Gastroesophageal sphincter (tissue), 4 donors: ENCODE results near the gene GANAB. TPM values are rescaled to one million over a fixed set of nuclear protein-coding genes. Genes with fewer than 3 reads are reported as not detected.

Experiments used
- ATAC-seq: fragments of 150-250 bp; one replicate; pipeline ENCODE4 v1.9.1; 2016; ENCODE audit warnings: mild to moderate bottlenecking, moderate library complexity
- H3K27ac ChIP-seq, 4 donors: fragments of 200-600 bp; sonication (generic) in 3 of 4; 1 replicate in 3 of 4; 2 replicates in 1 of 4; pipeline ENCODE4 v1.5.1; 2016 to 2019
- H3K27me3 ChIP-seq: fragments of 200-600 bp; sonication (generic); one replicate; pipeline ENCODE4 v1.5.1; 2019
- H3K36me3 ChIP-seq, 2 donors: fragments of 200-600 bp; sonication (generic); one replicate each; pipeline ENCODE4 v1.5.1; 2019; ENCODE audit warnings: control low read depth in 1 of 2
- H3K4me1 ChIP-seq, 3 donors: fragments of 200-600 bp; sonication (generic); 1 replicate in 2 of 3; 2 replicates in 1 of 3; pipeline ENCODE4 v1.5.1; 2016 to 2019; ENCODE audit warnings: control low read depth in 2 of 3
- H3K4me3 ChIP-seq, 2 donors: fragments of 200-600 bp; sonication (generic); one replicate each; pipeline ENCODE4 v1.5.1; 2019; ENCODE audit warnings: mild to moderate bottlenecking in 1 of 2, moderate library complexity in 1 of 2
- H3K9me3 ChIP-seq, 3 donors: fragments of 200-600 bp; sonication (generic); one replicate each; pipeline ENCODE4 v1.5.1; 2017 to 2019; ENCODE audit warnings: control low read depth in 2 of 3
- CTCF ChIP-seq, 4 experiments: fragments of 200-600 bp in 2 of 4; fragments of 450-650 bp in 2 of 4; sonication (generic) in 1 of 4; IDR thresholded peaks; one replicate each; pipeline ENCODE4 v1.5.1; 2017 to 2019; ENCODE audit warnings: antibody characterized with exemption in 4 of 4, mild to moderate bottlenecking in 2 of 4, moderate library complexity in 2 of 4
- EP300 ChIP-seq: sonication (generic); formaldehyde crosslinking; IDR thresholded peaks from one replicate; pipeline ENCODE4 v1.6.1; 2017; ENCODE audit warnings: antibody characterized with exemption, mild to moderate bottlenecking
- POLR2A ChIP-seq, 2 donors: fragments of 450-650 bp; IDR thresholded peaks; one replicate each; pipeline ENCODE4 v1.6.1; 2017; ENCODE audit warnings: antibody characterized with exemption in 2 of 2, mild to moderate bottlenecking in 2 of 2, moderate library complexity in 1 of 2
- POLR2AphosphoS5 ChIP-seq: sonication (generic); formaldehyde crosslinking; IDR thresholded peaks from one replicate; pipeline ENCODE4 v1.6.1; 2017; ENCODE audit warnings: antibody characterized with exemption
- WGBS, 2 donors: methylation state at CpG; one replicate each; pipeline ENCODE4 v1.1.5; 2018; ENCODE audit warnings: low coverage in 1 of 2; 5-methylcytosine and 5-hydroxymethylcytosine counted together
- small RNA-seq, 4 donors: library from RNA; depleted of rRNA; stranded (forward); fragments of <200 nt; gene quantifications; one replicate each; pipeline ENCODE3, GENCODE V24; 2016
- total RNA-seq, 4 donors: library from RNA; depleted of rRNA; stranded (reverse); fragments of >200 nt; gene quantifications; one replicate each; pipeline ENCODE4 v1.1.0, GENCODE V29; 2016

Gene GANAB
- total RNA-seq, 4 donors from 2014 or later: 87.8 to 151 (median 134) TPM

DNA sequence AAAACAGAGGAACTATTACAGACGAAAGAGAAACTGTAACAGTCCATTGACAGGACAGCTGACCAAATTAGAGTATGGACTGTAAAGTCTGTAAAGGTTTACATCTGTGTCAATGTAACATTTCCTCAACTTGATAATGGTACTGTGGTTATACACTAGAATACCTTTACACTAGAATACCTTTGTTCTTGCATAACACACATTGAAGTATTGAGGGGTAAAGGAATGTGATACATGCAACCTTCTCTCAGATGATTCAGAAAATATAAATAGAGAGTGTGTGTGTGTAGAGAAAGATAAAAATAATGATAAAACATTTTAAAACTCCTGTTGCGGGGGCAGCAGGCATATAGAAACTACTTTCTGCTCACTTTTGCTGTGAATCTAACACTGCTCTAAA lies 67.2 kb downstream of the GANAB start:
- Histone ChIP-seq H3K9me3 (no peaks in the 10 kb centered on the region), H3K4me1 (peaks cover 0 to 27% (median 13%) of the 10 kb centered on the region in 3 donors), H3K4me3 (no peak overlapping the region), H3K36me3 (peaks cover 0 to 80% of the 10 kb centered on the region in 2 donors), H3K27ac (no peak overlapping the region), H3K27me3 (no peaks in the 10 kb centered on the region)
- no peak for ATAC-seq
- WGBS, 2 donors: 90 to 92% methylated on average over 2 of the region's 2 CpGs
- TF ChIP-seq EP300 (no peak), POLR2A (IDR thresholded peaks at IDR 0.05) (no peak), CTCF (IDR thresholded peaks at IDR 0.05) (no peak), POLR2AphosphoS5 (no peak)

DNA sequence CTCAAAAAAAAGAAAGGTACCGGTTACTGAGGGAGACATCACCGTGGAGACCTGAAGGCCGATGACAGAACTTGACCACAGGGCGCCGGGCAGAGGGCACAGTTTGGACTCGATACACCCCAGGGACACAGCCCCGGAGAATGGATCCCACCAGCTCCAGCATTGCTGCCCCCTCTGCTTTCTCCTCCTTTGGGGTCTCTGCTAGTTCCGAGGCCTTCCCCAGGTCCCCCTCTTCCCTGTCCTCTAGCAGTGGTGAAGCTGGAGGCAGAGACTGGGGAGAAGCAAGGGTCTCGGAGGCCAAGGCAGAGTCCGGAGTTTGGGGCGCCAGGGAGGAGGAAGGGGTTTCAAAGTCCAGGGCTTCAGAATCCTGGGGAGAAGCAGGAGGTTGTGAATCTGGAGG lies 67.9 kb downstream of the GANAB start:
- H3K27ac ChIP-seq: peak overlapping the region in 1 of 4 donors; percentile 94
- TF ChIP-seq EP300: no peak
- H3K36me3 ChIP-seq: peaks cover 0 to 75% of the 10 kb centered on the region in 2 donors
- no peak overlapping the region for H3K4me3 ChIP-seq
- 94 to 100% methylated on average over 2 to 7 of the region's 11 CpGs for WGBS, 2 donors
- H3K9me3 ChIP-seq: no peaks in the 10 kb centered on the region
- no peak for ATAC-seq
- no peaks in the 10 kb centered on the region for H3K27me3 ChIP-seq
- H3K4me1 ChIP-seq: peaks cover 0 to 28% (median 13%) of the 10 kb centered on the region in 3 donors

GRCh38 chr11:62577046-62577714 lies 69.2 kb downstream of the GANAB start:
- Histone ChIP-seq H3K4me3 (no peak overlapping the region), H3K27ac (peak overlapping the region in 3 of 4 donors; percentile 66 to 94 (median 93)), H3K27me3 (no peaks in the 10 kb centered on the region), H3K4me1 (peaks cover 0 to 37% (median 21%) of the 10 kb centered on the region in 3 donors), H3K36me3 (peaks cover 0 to 68% of the 10 kb centered on the region in 2 donors), H3K9me3 (no peaks in the 10 kb centered on the region)
- ATAC-seq: no peak
- peak; percentile 37 for TF ChIP-seq POLR2AphosphoS5
- TF ChIP-seq CTCF (IDR thresholded peaks at IDR 0.05): no peak
- 63 to 78% methylated on average over 5 to 6 of the region's 12 CpGs for WGBS, 2 donors

DNA sequence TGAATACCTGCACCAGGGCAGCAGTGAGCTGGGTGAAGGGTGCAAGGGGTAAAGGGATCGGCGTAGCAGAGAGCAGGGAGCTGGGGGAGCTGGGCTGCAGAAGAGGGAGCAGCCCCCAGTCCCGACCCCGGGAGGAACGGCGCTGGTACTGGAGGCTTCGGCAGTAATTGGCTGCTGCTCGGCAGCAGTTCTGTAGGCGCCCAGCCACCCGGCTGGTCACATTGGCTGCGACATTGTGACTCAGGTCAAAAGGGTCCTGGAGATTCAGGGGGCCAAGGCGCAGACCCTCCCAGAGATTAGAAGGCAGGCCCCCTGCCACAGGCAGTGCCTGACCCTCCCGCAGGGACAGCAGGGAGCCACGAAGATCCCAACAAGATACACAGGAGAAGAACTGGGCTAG lies 70.6 kb downstream of the GANAB start:
- Histone ChIP-seq H3K4me1 (peaks cover 0 to 51% (median 21%) of the 10 kb centered on the region in 3 donors), H3K9me3 (no peaks in the 10 kb centered on the region), H3K36me3 (peaks cover 0 to 68% of the 10 kb centered on the region in 2 donors), H3K4me3 (no peak overlapping the region), H3K27me3 (no peaks in the 10 kb centered on the region), H3K27ac (peak overlapping the region in 3 of 4 donors; percentile 66 to 94 (median 93))
- no CpG with 5 or more reads among the region's 14 CpGs for WGBS, 2 donors
- ATAC-seq: no peak
- TF ChIP-seq EP300 (no peak), CTCF (IDR thresholded peaks at IDR 0.05) (no peak), POLR2A (IDR thresholded peaks at IDR 0.05) (no peak), POLR2AphosphoS5 (no peak)

- Histone ChIP-seq H3K36me3 (peaks cover 0 to 71% of the 10 kb centered on the region in 2 donors), H3K27ac (peak overlapping the region in 3 of 4 donors; percentile 92 to 94 (median 93)), H3K27me3 (no peaks in the 10 kb centered on the region), H3K4me1 (peaks cover 0 to 57% (median 21%) of the 10 kb centered on the region in 3 donors), H3K9me3 (no peaks in the 10 kb centered on the region), H3K4me3 (peak overlapping the region; percentile 55 to 65)
- no peak for TF ChIP-seq EP300
- TF ChIP-seq POLR2A (IDR thresholded peaks at IDR 0.05): no peak
- TF ChIP-seq CTCF (IDR thresholded peaks at IDR 0.05): no peak
- no peak for TF ChIP-seq POLR2AphosphoS5
- ATAC-seq: no peak
- WGBS, 2 donors: 53 to 88% methylated on average over 6 to 8 of the region's 17 CpGs
These were observed 71.3 kb downstream of the GANAB start for GRCh38 chr11:62575156-62575555.

Small RNA genes lying within 50 kb of the gene (small RNA-seq; reads per million reads assigned to genes)
- 0 reads per million in 4 donors for gene AP001458.1
- 0 reads per million in 4 donors for gene SNORA57

Other genes starting within 250 kb of the GANAB start
- gene SCGB1A1, start 227.6 kb downstream of the GANAB start, total RNA-seq: not detected
- 1,000 to 10,000 TPM; 1,348 to 2,181 (median 1,745) TPM for gene AHNAK, start 99.8 kb downstream of the GANAB start, total RNA-seq
- 1,000 to 10,000 TPM; 1,070 to 1,712 (median 1,374) TPM for gene EEF1G, start 72.7 kb downstream of the GANAB start, total RNA-seq
- gene TUT1, start 55.1 kb downstream of the GANAB start, total RNA-seq: 1 to 10 TPM; 3.8 to 9.6 (median 7.6) TPM
- 10 to 100 TPM; 67.9 to 88.7 (median 85.6) TPM for gene MTA2, start 44.7 kb downstream of the GANAB start, total RNA-seq
- gene EML3, start 33.8 kb downstream of the GANAB start, total RNA-seq: 10 to 100 TPM; 25.4 to 36.7 (median 31.9) TPM
- 10 to 100 TPM in 3 of 4 donors, 1 to 10 TPM in 1; 3.0 to 18.3 (median 10.7) TPM for gene ROM1, start 33.4 kb downstream of the GANAB start, total RNA-seq
- gene B3GAT3, start 24.6 kb downstream of the GANAB start, total RNA-seq: 10 to 100 TPM; 11.4 to 25.8 (median 22.4) TPM
- gene INTS5, start 6.7 kb upstream of the GANAB start, total RNA-seq: 10 to 100 TPM; 12.6 to 19.0 (median 14.5) TPM
- 10 to 100 TPM; 19.3 to 39.5 (median 26.8) TPM for gene C11orf98, start 18.6 kb upstream of the GANAB start, total RNA-seq
- gene CSKMT, start 18.7 kb upstream of the GANAB start, total RNA-seq: 10 to 100 TPM in 1 of 4 donors, 1 to 10 TPM in 3; 2.0 to 18.6 (median 7.3) TPM
- gene UQCC3, start 25.1 kb upstream of the GANAB start, total RNA-seq: 10 to 100 TPM in 1 of 4 donors, 1 to 10 TPM in 3; 7.3 to 10.1 (median 8.4) TPM
- 1 to 10 TPM; 1.2 to 3.9 (median 2.2) TPM for gene LBHD1, start 25.7 kb upstream of the GANAB start, total RNA-seq
- gene UBXN1, start 32.5 kb upstream of the GANAB start, total RNA-seq: 100 to 1,000 TPM; 162 to 185 (median 174) TPM
- 10 to 100 TPM; 20.1 to 42.1 (median 32.1) TPM for gene LRRN4CL, start 42.9 kb upstream of the GANAB start, total RNA-seq
- gene BSCL2, start 60.8 kb upstream of the GANAB start, total RNA-seq: 10 to 100 TPM; 25.7 to 37.8 (median 29.2) TPM
- gene GNG3, start 61.1 kb upstream of the GANAB start, total RNA-seq: not detected
- 10 to 100 TPM; 24.2 to 43.7 (median 31.0) TPM for gene HNRNPUL2, start 80.8 kb upstream of the GANAB start, total RNA-seq
- gene TTC9C, start 81.9 kb upstream of the GANAB start, total RNA-seq: 10 to 100 TPM; 12.5 to 20.5 (median 19.8) TPM
- 10 to 100 TPM in 3 of 4 donors, 1 to 10 TPM in 1; 8.8 to 15.8 (median 12.3) TPM for gene ZBTB3, start 107.5 kb upstream of the GANAB start, total RNA-seq
- 10 to 100 TPM; 34.4 to 49.5 (median 39.5) TPM for gene POLR2G, start 115.0 kb upstream of the GANAB start, total RNA-seq
- gene TAF6L, start 124.8 kb upstream of the GANAB start, total RNA-seq: 10 to 100 TPM in 3 of 4 donors, 1 to 10 TPM in 1; 5.5 to 23.4 (median 14.5) TPM
- 10 to 100 TPM; 25.8 to 50.7 (median 33.9) TPM for gene TMEM179B, start 140.8 kb upstream of the GANAB start, total RNA-seq
- gene TMEM223, start 145.4 kb upstream of the GANAB start, total RNA-seq: 10 to 100 TPM; 17.0 to 25.8 (median 19.1) TPM
- 10 to 100 TPM; 33.2 to 72.3 (median 57.2) TPM for gene NXF1, start 158.8 kb upstream of the GANAB start, total RNA-seq
- gene STX5, start 185.4 kb upstream of the GANAB start, total RNA-seq: 10 to 100 TPM; 23.3 to 31.6 (median 27.8) TPM
- gene TEX54, start 186.2 kb upstream of the GANAB start, total RNA-seq: not detected
- 10 to 100 TPM; 26.6 to 46.8 (median 39.3) TPM for gene WDR74, start 193.0 kb upstream of the GANAB start, total RNA-seq
- 100 to 1,000 TPM in 1 of 4 donors, 10 to 100 TPM in 3; 66.9 to 144 (median 80.2) TPM for gene SLC3A2, start 234.3 kb upstream of the GANAB start, total RNA-seq